GM06990 (cell line): ENCODE data around the gene DNAH1.

Source experiments
- DNase-seq: peaks from one replicate; pipeline ENCODE4 v3.0.0-alpha.2; 2011; ENCODE audit not compliant: insufficient read length; ENCODE audit errors: extremely low read depth
- H3K27me3 ChIP-seq: replicated peaks from 2 replicates; pipeline ENCODE4 v1.6.0; 2011; ENCODE audit warnings: low read length; ENCODE audit not compliant: control insufficient read depth, insufficient read depth
- H3K36me3 ChIP-seq: 2 replicates; pipeline ENCODE4 v1.5.1; 2011; ENCODE audit warnings: low read length; ENCODE audit not compliant: control insufficient read depth, insufficient read depth
- H3K4me3 ChIP-seq: replicated peaks from 2 replicates; pipeline ENCODE4 v1.5.1; 2011; ENCODE audit warnings: low read depth, mild to moderate bottlenecking, control low read depth, low read length
- TF ChIP-seq, protein P1 (sequence below): IDR thresholded peaks from 2 replicates; pipeline ENCODE4 v1.5.1; 2011; ENCODE audit warnings: low read length, control low read depth, mild to moderate bottlenecking, inconsistent platforms; ENCODE audit not compliant: insufficient read depth, poor library complexity, severe bottlenecking

The DNAH1 gene

DNA sequence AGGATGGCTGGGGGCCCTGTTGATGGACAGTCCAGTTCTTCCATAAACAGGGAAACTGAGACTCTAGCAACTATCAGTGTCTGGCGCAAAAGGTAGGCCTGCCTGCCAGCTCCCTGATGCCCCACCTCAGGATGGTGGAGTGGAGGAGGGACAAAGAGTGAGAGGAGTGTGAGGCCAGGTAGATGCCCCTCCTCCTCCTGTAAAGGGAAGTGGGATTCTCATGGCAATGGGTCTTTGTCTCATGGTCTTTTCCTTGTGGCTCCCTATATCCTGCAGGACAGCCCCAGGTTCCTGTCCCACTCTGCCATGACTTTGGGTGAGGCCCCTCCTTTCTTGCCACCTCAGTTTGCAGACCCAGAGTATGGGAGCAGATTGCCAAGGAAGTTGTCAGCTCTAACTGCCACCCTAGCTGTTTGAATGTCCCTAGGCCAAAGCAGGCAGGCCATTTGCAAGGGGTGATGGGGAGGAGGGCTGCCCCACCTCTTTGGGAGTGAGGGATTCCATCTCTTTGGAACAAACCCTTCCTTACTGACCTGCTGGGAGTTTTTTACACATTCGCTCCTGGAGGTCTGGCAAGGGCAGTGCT, 2.8 kb upstream of the DNAH1 start:
- Histone ChIP-seq H3K27me3 (no peaks in the 10 kb centered on the region), H3K36me3 (no peaks in the 10 kb centered on the region; the same call in 1 of the 2 replicates), H3K4me3 (no peak overlapping the region)
- TF ChIP-seq, protein P1, sequence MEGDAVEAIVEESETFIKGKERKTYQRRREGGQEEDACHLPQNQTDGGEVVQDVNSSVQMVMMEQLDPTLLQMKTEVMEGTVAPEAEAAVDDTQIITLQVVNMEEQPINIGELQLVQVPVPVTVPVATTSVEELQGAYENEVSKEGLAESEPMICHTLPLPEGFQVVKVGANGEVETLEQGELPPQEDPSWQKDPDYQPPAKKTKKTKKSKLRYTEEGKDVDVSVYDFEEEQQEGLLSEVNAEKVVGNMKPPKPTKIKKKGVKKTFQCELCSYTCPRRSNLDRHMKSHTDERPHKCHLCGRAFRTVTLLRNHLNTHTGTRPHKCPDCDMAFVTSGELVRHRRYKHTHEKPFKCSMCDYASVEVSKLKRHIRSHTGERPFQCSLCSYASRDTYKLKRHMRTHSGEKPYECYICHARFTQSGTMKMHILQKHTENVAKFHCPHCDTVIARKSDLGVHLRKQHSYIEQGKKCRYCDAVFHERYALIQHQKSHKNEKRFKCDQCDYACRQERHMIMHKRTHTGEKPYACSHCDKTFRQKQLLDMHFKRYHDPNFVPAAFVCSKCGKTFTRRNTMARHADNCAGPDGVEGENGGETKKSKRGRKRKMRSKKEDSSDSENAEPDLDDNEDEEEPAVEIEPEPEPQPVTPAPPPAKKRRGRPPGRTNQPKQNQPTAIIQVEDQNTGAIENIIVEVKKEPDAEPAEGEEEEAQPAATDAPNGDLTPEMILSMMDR: no peak
- DNase-seq: no peak

DNA sequence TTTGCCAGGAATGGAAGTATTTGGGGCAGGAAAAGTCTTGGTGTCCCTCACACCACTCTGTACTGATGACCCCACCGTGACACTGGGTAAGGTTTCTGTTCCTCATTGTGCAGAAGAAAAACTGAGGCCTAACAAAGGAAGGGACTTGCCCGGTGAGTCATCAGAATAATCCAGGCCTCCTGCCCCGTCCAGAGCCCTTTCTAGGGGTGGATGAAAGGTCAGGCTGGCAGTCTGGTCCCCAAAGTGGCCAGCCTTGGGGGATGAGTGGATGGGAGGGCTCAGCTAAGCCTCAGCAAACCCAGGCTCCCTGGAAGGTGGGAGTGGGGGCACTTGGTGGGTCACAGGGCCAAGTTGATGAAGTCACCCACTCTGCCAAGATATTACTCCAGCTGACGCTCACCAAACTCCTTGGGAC, 2.3 kb upstream of the DNAH1 start:
- Histone ChIP-seq H3K36me3 (no peaks in the 10 kb centered on the region; the same call in 1 of the 2 replicates), H3K27me3 (no peaks in the 10 kb centered on the region), H3K4me3 (peak overlapping the region; percentile 1; the same call in 1 of the 2 replicates)
- DNase-seq: peak; percentile 80
- TF ChIP-seq, protein P1: no peak

DNA sequence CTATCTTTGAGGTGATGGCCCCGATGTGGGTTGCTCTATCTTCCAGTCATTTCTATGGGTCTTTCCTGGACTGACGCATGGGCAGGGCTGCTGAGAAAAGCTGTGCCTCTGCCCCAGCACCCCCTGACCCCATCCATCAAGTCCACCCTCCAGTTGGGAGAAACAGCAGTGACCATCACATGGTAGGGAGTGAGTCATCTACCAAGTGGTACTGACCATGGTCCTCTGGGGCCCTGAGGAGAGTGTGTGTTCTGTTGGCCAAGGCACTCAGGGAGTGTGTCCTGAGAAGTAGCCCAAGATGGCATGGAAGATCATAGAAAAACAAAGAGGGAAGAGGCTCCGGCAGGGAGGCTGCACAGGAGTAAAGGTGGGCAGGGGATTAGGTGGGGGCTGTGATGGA, 1.6 kb upstream of the DNAH1 start:
- H3K36me3 ChIP-seq: no peaks in the 10 kb centered on the region; the same call in 1 of the 2 replicates
- H3K27me3 ChIP-seq: no peaks in the 10 kb centered on the region
- DNase-seq: no peak
- TF ChIP-seq, protein P1: no peak
- H3K4me3 ChIP-seq: no peak overlapping the region

DNA sequence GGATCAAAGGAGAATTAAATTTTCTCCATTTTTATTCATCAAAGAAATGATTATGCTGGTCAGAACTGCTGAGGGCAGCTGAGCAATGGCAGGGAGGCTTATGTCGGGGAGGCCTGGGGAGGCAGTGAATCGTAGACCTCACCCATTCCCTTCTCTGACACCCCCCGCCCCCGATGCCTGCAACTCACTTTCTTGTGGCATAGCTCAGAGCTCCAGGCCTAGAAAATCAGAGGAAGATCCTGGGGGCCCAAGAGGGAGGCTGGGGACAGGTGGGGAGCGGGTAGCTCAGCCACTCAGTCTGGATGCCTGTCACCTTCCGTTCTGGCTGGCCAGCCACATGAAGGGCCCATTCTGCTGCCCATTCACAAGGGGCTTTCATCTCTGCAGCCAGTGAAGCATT, 1.1 kb upstream of the DNAH1 start:
- DNase-seq: no peak
- no peaks in the 10 kb centered on the region; the same call in 1 of the 2 replicates for H3K36me3 ChIP-seq
- H3K27me3 ChIP-seq: no peaks in the 10 kb centered on the region
- TF ChIP-seq, protein P1: no peak
- no peak overlapping the region for H3K4me3 ChIP-seq

DNA sequence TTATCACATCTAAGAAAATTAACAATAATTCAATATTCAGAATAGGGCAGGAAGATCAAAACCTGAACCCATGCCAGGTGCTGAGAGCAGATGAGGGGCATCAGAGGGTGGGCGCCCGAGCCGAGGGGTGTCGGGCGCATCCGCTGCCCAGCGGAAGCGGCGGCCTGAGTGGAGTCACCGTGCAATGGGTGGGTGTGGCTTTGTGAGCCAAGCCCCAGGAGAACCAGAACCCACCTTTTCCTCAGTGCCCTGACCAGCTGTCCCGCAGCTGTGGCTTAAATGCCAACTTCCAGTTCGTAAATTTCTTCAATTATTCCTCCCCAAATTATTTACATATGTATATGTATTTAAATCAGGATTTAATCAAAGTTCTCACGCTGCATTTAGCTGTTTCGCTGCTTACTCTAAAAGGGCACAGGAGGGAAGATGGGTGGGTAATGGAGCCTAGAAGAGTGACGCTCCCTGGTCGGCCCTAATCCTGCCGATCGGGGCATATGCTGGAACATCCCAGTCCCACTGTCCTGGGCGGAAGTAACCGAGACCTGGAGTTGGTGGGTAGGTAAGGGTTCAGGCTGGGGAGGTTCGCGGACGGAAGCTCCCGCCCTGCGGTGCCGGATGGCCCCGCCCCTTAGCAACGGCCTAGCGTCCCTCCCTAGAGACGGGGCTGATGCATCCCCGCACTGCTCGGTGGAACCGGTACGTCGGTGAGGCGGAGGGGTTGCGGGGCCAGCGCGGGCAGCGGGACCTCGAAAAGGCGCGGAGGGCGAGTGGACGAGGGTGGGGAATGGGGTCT, 1.3 kb downstream of the DNAH1 start:
- Histone ChIP-seq H3K4me3 (no peak overlapping the region), H3K27me3 (no peaks in the 10 kb centered on the region), H3K36me3 (no peaks in the 10 kb centered on the region; the same call in 1 of the 2 replicates)
- no peak for DNase-seq
- TF ChIP-seq, protein P1: no peak
